Fibroblast of gingiva (primary cell): ENCODE results near the gene U2SURP.
A peak's percentile ranks its signal among the peaks of the same experiment; 100 is the strongest.

Source experiments
- DNase-seq: peaks from one replicate; pipeline ENCODE4 v3.0.0-alpha.2; 2011; ENCODE audit warnings: low read depth

The U2SURP gene

GRCh38 chr3:143001369-143002082 lies at the start of gene U2SURP:
Gene U2SURP (plus strand): TSS chr3:143001570. CDS start chr3:143001629, 59 bp downstream.
- DNase-seq: peak; percentile 99

GRCh38 chr3:142951794-142952193 lies 49.6 kb upstream of the U2SURP start:
- DNase-seq: no peak

- DNase-seq: no peak
Observed at GRCh38 chr3:142952272-142953193, 48.8 kb upstream of the U2SURP start.

- no peak for DNase-seq
Observed at GRCh38 chr3:142953443-142953842, 47.9 kb upstream of the U2SURP start.

- no peak for DNase-seq
Observed at GRCh38 chr3:142958707-142959106, 42.7 kb upstream of the U2SURP start.

DNA sequence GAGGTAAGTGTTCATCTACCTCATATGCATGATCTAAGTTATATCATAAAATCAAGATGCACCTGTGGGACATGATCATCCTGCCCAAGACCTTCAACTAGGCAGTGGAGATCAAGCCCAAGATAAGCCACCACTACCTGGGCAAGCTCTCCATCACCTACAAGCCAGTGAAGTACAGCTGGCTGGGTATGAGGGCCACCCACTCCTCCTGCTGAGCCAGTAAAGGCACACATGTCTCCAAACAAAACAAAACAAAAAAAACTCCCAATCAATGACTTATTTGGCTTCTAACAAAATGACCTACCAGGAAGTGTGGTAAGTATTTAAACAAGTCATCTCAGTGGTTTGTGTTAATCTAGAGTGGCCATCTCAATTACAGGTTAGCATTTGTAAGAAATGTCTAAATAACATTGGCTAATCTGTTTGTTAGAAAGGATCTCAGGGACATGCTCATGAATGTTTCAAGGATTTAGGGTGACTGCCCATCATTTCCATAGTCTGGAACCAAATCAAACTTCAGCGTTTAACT lies 41.0 kb upstream of the U2SURP start:
- DNase-seq: no peak

DNA sequence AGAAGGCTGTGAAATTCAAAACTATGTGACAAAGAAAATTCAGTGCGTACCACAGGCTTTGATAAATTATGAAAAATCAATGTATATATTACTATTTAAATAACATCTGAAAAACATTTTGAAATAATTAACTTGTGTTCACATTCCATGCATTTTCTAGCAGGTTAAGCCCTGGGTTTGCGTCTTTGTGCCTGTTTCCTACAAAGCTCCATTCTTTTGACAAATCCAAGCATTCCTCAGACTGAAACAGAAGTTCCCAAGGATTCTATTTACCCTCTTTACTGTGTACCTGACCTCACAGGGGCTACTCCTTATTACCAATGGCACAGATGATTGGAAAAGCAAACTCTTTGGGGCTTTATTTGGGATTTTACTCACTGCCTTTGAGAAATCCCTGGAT lies 39.8 kb upstream of the U2SURP start:
- DNase-seq: no peak

- DNase-seq: no peak
Observed at GRCh38 chr3:142962175-142962519, 39.2 kb upstream of the U2SURP start.

- no peak for DNase-seq
Observed at GRCh38 chr3:142962520-142963233, 38.7 kb upstream of the U2SURP start.

DNA sequence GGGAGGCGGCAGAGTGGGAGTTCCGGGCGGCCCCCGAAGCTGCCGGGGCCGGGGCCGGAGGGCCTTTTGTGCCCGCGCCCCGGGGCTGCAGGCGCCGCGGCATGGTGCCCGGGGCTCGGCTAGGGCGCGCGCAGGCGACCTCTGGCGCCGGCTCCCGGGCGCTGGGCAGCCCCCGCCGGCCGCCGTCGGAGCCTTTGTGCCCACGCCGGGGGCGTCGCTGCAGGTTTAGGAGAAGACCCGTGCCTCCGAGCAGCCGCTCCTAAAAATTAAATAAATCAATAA lies 38.2 kb upstream of the U2SURP start:
- no peak for DNase-seq

DNA sequence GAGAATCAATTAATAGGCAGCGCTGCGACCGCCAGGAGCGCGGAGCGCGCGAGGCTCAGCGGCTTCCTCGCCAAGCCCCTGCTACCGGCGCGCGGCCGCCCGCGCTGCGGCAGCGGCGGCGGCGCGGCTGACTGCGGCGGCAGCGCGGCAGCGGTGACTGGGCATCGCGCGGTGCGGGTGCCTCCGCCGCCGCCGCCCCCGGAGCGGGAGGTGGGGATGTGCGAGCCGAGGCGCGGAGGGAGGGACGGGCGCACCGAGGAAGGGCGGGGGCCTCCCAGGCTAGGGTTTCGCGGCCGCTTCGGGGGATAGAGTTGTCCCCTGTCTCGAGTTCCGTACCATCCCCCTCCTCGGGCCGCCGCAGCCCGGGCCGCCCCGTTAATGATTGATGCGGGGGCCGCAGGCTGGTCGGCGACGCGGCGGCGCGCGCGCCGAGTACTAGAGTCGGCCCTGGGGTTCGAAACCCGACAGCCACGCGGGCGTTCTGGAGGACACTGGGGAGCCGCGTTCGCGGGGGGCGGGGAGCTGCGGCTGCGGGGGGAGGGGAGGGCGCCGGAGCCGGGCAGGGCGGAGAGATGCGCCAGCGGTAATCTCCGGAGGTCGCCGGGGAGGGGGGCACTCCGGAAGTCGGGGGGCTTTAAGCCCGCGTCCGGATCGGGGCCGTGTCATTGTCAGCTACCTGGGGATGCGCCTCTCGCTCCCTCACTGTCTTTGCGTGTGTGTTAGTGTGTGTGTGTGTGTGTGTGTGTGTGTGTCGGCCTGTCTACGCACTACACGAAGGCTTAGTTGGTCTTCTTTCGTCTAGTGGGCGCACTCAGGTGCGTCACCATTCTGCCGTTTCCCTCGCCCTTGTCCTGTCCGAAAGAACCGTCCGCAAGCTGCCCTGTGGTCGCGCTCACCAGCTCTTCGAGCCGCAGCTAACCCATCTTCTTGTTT lies 37.6 kb upstream of the U2SURP start, which contains the start of gene PAQR9:
PAQR9 (minus strand) TSS at position 159 of the 933 bp plus-strand sequence. CDS start 338 bp downstream, outside the sequence.
- no peak for DNase-seq

GRCh38 chr3:142965581-142965980 lies 35.8 kb upstream of the U2SURP start:
- no peak for DNase-seq

GRCh38 chr3:142966808-142967207 lies 34.6 kb upstream of the U2SURP start:
- no peak for DNase-seq

- DNase-seq: no peak
Observed at GRCh38 chr3:142968319-142969025, 32.9 kb upstream of the U2SURP start.

- DNase-seq: no peak
Observed at GRCh38 chr3:142971431-142971830, 29.9 kb upstream of the U2SURP start.

- DNase-seq: no peak
Observed at GRCh38 chr3:142972092-142972753, 29.1 kb upstream of the U2SURP start.

DNA sequence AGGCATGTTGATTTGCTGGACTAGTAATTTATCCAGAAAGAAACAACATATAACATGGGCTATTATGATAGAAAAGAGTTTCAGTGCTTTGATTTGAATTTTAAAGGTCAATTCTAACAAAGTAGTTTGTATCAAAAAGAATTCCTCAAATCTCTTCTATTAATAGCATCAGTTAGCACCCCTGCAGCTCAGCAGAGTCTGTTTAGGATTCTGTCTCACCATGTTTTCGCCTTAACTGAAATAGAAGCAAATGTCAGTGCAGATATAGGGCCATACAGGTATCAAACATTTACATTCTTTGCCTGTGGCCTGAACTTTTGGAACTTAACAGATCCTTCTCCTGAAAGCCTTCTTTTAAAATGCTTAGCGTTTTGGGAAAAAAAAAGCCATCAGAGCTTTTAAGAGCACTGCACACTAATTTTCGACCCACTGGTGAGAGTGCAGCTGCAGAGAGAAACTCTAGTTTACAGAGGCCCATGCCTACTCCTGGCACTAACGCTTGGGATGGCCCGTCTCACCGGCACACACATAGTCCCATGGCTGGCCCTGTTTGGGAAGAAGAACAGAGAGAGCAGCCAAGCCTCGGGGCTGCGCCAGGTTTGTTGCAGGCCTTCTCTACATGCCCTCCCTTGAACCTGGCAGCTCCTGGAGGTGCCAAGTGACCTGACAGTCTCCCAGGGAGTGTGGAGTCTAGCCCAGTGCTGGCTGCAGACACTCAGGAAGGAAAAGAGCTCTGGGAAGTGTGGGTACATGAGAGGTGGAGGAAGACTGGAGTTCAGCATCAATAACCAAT lies 28.0 kb upstream of the U2SURP start:
- no peak for DNase-seq

DNA sequence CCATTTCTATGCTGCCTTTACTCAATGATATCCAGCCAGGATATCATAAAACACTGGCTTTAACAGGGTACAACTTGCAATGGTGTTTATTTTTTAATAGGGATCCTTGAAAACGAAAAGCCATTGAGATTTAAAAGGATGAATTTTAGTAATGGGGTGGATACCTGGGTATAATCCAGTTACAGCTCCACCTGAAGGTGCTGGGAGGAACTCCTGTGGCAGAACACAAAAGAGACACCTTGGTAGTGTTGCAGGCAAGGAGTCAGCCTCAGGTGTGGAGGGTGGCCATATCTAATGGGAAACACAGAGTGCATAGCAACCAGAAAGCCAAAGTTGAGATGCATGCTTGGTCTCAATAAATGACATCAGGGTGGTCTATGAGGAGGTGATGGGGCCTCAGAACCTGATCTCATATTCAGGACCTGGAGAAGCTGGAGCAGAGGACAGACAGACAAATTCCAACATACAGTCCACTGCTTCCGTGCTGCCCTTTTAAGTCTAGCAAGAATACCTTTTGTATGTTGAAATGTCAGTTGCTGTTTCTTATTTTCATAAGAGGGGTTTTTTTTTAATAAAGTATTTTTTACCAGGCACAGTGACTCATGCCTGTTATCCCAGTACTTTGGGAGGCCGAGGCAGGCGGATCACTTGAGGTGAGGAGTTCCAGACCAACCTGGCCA lies 25.9 kb upstream of the U2SURP start:
- DNase-seq: no peak
